Right atrium auricular region (tissue), 2 donors: ENCODE measurements around the gene HIGD2B. TPM values are rescaled to one million over a fixed set of nuclear protein-coding genes. Genes with fewer than 3 reads are reported as not detected.
"Not testable (repeated sequence)": the region's sequence is repeated elsewhere in the genome, so short reads cannot be mapped to it uniquely, and the experiment has no call there.

Source experiments
- DNase-seq: peaks from one replicate; pipeline ENCODE4 v3.0.0-alpha.2; 2019; ENCODE audit warnings: low spot score
- H3K27ac ChIP-seq, 2 donors: fragments of 200-600 bp; sonication (generic); 1 replicate in 1 of 2; 2 replicates in 1 of 2; pipeline ENCODE4 v1.5.1; 2016 to 2019
- H3K27me3 ChIP-seq, 2 donors: fragments of 200-600 bp; sonication (generic); one replicate each; pipeline versions ENCODE4 v1.5.1 to v1.6.0; 2017 to 2019
- H3K36me3 ChIP-seq: fragments of 200-600 bp; sonication (generic); one replicate; pipeline ENCODE4 v1.5.1; 2016
- H3K4me1 ChIP-seq, 2 donors: fragments of 200-600 bp; sonication (generic); one replicate each; pipeline versions ENCODE4 v1.5.1 to v1.6.0; 2017 to 2019
- H3K4me3 ChIP-seq, 2 donors: fragments of 200-600 bp; sonication (generic); 1 replicate in 1 of 2; 2 replicates in 1 of 2; pipeline ENCODE4 v1.5.1; 2017 to 2019; ENCODE audit warnings: mild to moderate bottlenecking in 1 of 2, moderate library complexity in 1 of 2
- H3K9me3 ChIP-seq, 2 donors: fragments of 200-600 bp; sonication (generic); one replicate each; pipeline ENCODE4 v1.5.1; 2019
- total RNA-seq, 2 donors: library from RNA; depleted of rRNA; stranded (reverse); fragments of >200 nt; gene quantifications; one replicate each; pipeline ENCODE4 v1.1.0, GENCODE V29; 2016
- TF ChIP-seq, protein P1 (sequence below), 2 donors: fragments of 200-600 bp; sonication (generic); IDR thresholded peaks; one replicate each; pipeline ENCODE4 v1.5.1; 2019; ENCODE audit warnings: antibody characterized with exemption in 2 of 2

Gene HIGD2B
- total RNA-seq, 2 donors from 2014 or later = not detected

DNA sequence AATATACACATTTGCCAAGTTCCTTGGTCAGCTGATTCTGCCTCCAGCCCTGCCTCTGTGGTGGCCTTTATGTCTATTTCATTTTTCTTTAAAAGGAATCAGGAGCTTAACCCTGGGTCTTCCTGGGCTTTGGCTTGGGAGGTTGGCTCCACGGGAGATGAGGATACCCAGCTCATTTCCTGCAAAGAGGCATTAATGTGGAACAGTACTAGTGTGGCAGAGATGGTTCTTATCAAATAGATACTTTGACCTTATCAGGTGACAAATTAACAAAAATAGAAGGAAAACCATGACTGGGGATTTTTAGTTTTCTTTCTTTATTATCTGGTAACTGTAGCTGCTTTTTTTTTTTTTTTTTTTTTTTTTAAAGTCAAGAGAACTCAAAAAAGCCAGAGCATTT is 42.8 kb upstream of the HIGD2B start:
- Histone ChIP-seq H3K27me3 (no peaks in the 10 kb centered on the region), H3K36me3 (peaks cover 33% of the 10 kb centered on the region), H3K4me1 (no peaks in the 10 kb centered on the region), H3K9me3 (no peaks in the 10 kb centered on the region), H3K27ac (no peak overlapping the region), H3K4me3 (no peak overlapping the region)
- TF ChIP-seq, protein P1, sequence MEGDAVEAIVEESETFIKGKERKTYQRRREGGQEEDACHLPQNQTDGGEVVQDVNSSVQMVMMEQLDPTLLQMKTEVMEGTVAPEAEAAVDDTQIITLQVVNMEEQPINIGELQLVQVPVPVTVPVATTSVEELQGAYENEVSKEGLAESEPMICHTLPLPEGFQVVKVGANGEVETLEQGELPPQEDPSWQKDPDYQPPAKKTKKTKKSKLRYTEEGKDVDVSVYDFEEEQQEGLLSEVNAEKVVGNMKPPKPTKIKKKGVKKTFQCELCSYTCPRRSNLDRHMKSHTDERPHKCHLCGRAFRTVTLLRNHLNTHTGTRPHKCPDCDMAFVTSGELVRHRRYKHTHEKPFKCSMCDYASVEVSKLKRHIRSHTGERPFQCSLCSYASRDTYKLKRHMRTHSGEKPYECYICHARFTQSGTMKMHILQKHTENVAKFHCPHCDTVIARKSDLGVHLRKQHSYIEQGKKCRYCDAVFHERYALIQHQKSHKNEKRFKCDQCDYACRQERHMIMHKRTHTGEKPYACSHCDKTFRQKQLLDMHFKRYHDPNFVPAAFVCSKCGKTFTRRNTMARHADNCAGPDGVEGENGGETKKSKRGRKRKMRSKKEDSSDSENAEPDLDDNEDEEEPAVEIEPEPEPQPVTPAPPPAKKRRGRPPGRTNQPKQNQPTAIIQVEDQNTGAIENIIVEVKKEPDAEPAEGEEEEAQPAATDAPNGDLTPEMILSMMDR (IDR thresholded peaks at IDR 0.05) = no peak
- no peak for DNase-seq

DNA sequence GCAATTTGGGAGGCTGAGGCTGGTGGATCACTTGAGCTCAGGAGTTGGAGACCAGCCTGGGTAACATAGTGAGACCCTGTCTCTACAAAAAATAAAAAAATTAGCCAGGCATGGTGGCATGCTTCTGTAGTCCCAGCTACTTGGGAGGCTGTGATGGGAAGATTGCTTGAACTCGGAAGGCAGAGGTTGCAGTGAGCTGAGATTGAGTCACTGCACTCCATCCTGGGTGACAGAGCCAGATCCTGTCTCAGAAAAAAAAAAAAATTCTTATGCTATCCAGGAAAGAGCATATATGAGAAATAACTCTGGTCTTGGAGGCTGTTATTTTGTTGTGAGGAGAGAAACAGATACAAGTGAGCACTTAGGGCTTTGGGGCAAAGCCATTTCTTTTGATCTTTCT is 42.3 kb upstream of the HIGD2B start:
- not testable (repeated sequence) for H3K9me3 ChIP-seq, H3K4me1 ChIP-seq, H3K4me3 ChIP-seq, H3K27ac ChIP-seq, DNase-seq, H3K27me3 ChIP-seq
- peaks cover 33% of the 10 kb centered on the region for H3K36me3 ChIP-seq

DNA sequence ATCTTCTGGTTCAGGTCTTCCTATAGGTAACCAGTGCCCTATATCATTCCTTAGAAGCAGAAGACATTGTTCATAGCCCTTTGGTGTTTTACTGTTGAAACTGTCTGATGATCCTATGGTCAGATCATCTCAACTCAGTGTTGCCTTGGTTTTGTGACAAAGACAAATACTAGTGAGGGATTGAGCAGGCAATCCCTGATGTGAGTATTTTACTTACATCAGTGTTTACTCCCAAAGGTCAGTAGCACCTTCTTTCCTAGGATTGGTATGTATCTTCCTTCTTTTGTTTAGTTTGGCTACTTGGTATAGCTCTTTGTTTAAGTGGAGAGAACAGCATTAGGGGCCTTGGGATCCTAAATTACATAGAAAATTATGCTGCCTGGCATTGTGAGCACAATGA is 41.2 kb upstream of the HIGD2B start:
- no peaks in the 10 kb centered on the region for H3K27me3 ChIP-seq
- no peak overlapping the region for H3K27ac ChIP-seq
- no peaks in the 10 kb centered on the region for H3K9me3 ChIP-seq
- no peak overlapping the region for H3K4me3 ChIP-seq
- no peak for DNase-seq
- H3K36me3 ChIP-seq = peaks cover 24% of the 10 kb centered on the region
- TF ChIP-seq, protein P1 (IDR thresholded peaks at IDR 0.05) = no peak
- H3K4me1 ChIP-seq = no peaks in the 10 kb centered on the region

DNA sequence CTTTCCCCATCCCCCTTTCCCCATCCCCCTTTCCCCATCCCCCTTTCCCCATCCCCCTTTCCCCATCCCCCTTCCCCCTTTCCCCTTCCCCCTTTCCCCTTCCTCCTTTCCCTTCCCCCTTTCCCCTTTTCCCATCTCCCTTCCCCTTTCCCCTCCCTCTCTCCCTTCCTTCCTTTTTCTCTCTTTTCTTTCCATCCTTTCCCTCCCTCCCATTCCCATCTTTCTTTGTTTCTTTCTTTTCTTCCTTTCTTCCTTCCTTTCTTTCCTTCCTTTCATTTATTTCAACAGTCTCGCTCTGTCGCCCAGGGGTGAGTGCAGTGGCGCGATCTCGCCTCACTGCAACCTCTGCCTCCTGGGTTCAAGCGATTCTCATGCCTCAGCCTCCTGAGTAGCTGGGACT is 39.9 kb upstream of the HIGD2B start:
- not testable (repeated sequence) for H3K9me3 ChIP-seq, H3K4me3 ChIP-seq, H3K27ac ChIP-seq, H3K4me1 ChIP-seq, H3K27me3 ChIP-seq, DNase-seq
- H3K36me3 ChIP-seq = peaks cover 13% of the 10 kb centered on the region

DNA sequence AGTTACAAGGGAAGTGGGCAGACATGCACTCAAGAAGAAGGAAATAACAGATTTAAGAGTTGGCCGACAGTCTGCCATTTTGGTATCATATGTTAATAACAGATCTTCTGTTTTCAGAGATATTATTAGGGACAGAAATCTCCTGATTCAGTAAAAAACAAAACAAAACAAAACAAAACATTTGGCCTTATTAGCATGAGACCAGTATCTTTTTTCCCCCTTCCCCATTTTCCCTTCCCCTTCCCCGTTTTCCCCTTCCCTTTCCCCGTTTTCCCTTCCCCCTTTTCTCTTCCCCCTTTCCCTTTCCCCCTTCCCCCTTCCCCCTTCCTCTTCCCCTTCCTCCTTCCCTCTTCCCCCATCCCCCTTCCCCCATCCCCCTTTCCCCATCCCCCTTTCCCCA is 39.5 kb upstream of the HIGD2B start:
- H3K4me3 ChIP-seq = no peak overlapping the region
- no peaks in the 10 kb centered on the region for H3K27me3 ChIP-seq
- H3K36me3 ChIP-seq = peaks cover 13% of the 10 kb centered on the region
- H3K27ac ChIP-seq = no peak overlapping the region
- no peaks in the 10 kb centered on the region for H3K4me1 ChIP-seq
- H3K9me3 ChIP-seq = no peaks in the 10 kb centered on the region
- no peak for DNase-seq
- TF ChIP-seq, protein P1 (IDR thresholded peaks at IDR 0.05) = no peak

DNA sequence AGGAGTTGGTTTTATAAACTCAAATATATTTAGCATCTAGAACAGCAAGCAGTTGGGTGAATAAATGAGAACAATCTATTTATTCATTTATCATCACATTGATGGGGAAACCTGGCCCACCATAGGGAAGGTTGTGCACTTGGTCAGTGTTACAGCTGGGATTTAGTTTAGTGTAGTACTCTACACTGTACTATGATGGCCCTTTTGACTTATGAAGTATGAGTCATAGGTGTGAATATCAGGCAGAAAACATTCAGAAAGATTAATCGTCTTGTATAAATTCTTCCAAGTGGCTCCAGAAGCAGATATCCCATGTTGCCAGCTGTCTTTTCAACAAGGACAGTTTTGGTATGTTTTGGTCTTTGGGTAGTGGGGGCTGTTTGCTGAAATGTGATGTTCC is 38.0 kb upstream of the HIGD2B start:
- DNase-seq = no peak
- Histone ChIP-seq H3K27ac (no peak overlapping the region), H3K4me3 (no peak overlapping the region), H3K36me3 (peaks cover 13% of the 10 kb centered on the region), H3K27me3 (no peaks in the 10 kb centered on the region), H3K9me3 (no peaks in the 10 kb centered on the region), H3K4me1 (no peaks in the 10 kb centered on the region)
- TF ChIP-seq, protein P1 (IDR thresholded peaks at IDR 0.05) = no peak

DNA sequence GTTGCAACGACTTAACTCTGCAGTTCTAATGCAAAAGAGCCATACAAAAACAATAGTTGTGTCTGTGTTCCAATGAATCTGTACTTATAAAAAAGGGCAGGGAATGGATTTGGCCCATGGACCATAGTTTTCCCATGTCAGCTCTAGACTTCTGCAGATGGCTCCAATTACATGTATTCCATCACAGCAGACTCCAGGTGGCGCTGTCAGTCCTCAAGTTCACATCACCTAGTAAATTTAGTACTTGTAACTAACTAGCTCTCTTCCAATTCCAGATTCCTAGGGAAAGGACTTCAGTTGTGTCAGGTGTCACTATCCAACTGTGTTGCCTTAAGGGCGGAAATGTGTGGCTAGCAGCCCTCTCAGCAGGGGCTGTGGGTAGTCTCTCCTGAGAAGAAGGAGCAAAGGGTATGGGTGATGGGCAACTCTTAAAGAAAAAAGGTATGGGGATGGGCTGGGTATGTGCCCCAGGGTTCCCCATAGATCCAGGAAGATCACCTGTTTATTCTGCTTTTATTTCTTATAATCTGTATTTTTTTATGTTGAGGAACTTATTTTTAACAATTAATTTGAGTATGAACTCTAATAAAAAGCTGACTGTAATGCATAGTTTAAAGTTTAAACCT is 36.2 kb upstream of the HIGD2B start:
- Histone ChIP-seq H3K27me3 (no peaks in the 10 kb centered on the region), H3K4me1 (no peaks in the 10 kb centered on the region), H3K36me3 (peaks cover 2% of the 10 kb centered on the region), H3K4me3 (no peak overlapping the region), H3K9me3 (no peaks in the 10 kb centered on the region), H3K27ac (no peak overlapping the region)
- peak; percentile 61 for DNase-seq
- TF ChIP-seq, protein P1 (IDR thresholded peaks at IDR 0.05) = peak in 1 of 2 donors; percentile 65

DNA sequence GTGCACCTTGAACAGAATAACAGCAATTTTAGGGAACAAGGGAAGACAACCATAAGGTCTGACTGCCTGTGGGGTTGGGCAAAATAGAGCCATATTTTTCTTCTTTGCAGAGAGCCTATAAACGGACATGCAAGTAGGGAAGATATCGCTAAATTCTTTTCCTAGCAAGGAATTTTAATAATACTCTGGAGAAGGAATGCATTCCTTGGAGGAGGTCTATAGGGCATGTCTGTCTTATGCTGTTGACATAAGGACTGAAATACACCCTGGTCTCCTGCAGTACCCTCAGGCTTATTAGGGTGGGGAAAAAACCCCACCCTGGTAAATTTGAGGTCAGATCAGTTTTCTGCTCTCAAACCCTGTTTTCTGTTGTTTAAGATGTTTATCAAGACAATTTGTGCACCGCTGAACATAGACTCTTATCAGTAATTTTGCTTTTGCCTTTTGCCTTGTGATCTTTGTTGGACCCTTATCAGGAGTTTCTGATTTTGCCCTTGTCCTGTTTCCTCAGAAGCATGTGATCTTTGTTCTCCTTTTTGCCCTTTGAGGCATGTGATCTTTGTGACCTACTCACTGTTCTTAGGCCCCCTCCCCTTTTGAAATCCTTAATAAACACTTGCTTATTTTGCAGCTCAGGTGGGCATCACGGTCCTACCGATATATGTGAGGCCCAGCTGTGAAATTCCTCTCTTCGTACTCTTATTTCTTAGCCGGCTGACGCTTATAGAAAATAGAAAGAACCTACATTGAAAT is 22.7 kb upstream of the HIGD2B start:
- not testable (repeated sequence) for H3K4me3 ChIP-seq, H3K27me3 ChIP-seq, H3K27ac ChIP-seq, DNase-seq, H3K4me1 ChIP-seq, H3K9me3 ChIP-seq
- peaks cover 11% of the 10 kb centered on the region for H3K36me3 ChIP-seq
